Mononuclear cell (primary cell): ENCODE measurements around the gene ZBTB46. TPM values are rescaled to one million over a fixed set of nuclear protein-coding genes. Genes with fewer than 3 reads are reported as not detected.
"Not testable (repeated sequence)": the region's sequence is repeated elsewhere in the genome, so short reads cannot be mapped to it uniquely, and the experiment has no call there.

Source experiments
- H3K27me3 ChIP-seq: 2 replicates; pipeline ENCODE4 v1.6.0; 2011; ENCODE audit warnings: low read length, control low read depth; ENCODE audit not compliant: insufficient read depth
- H3K4me1 ChIP-seq: 2 replicates; pipeline ENCODE4 v1.5.1; 2011; ENCODE audit warnings: mild to moderate bottlenecking, low read length, control low read depth; ENCODE audit not compliant: insufficient read depth
- H3K4me3 ChIP-seq: 2 replicates; pipeline ENCODE4 v1.5.1; 2011; ENCODE audit warnings: mild to moderate bottlenecking, low read length, moderate library complexity
- H3K9me3 ChIP-seq: 2 replicates; pipeline ENCODE4 v1.5.1; 2011; ENCODE audit warnings: low read depth, mild to moderate bottlenecking, control low read depth, low read length
- total RNA-seq: library from RNA; depleted of rRNA; stranded (reverse); fragments of >200 nt; gene quantifications from one replicate; pipeline ENCODE4 v1.2.3, GENCODE V29; 2012

ZBTB46 gene, protein sequence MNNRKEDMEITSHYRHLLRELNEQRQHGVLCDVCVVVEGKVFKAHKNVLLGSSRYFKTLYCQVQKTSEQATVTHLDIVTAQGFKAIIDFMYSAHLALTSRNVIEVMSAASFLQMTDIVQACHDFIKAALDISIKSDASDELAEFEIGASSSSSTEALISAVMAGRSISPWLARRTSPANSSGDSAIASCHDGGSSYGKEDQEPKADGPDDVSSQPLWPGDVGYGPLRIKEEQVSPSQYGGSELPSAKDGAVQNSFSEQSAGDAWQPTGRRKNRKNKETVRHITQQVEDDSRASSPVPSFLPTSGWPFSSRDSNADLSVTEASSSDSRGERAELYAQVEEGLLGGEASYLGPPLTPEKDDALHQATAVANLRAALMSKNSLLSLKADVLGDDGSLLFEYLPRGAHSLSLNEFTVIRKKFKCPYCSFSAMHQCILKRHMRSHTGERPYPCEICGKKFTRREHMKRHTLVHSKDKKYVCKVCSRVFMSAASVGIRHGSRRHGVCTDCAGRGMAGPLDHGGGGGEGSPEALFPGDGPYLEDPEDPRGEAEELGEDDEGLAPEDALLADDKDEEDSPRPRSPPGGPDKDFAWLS
- 2.1 TPM for total RNA-seq

DNA sequence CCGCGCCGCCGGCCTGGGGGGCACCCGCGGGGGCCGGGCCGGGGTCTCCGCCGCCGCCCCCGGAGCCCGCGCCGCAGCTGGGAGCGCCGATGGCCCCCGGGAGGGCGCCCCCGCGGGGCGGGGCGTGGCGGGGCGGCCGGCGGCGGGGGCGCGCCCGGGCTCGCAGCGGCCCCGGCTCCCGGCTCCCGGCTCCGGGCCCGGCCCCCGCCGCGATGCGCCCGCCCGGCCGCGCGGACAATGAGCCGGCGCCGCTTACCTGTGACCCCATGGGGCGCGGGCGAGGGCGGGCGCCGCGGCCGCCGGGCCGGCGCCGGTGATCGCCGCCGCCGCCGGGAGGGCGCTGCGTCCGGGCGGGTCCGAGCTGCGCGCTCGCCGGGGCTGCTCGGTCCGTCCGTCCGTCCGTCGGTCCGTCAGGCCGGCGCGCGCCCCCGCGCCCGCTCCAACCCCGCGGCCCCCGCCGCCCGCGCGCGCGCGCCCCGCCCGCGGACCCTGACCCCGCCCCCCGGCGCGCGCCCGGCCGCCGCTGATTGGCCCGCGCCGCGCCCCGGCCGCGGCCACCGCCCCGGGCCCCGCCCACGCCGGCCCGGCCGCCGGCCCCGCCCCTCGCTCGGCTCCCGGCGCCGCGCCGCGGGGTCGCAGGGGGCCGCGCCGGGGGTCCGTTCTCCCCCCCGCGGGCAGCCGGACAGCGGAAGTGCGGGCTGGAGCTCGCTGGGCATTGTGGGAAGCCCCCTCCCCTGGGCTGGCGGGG is at the start of gene ZBTB46:
Gene ZBTB46, minus strand, starts transcription at position 424 of the 748 bp plus-strand sequence. CDS start 40,507 bp downstream, outside the sequence.
- H3K4me1 ChIP-seq = peaks cover 19% of the 10 kb centered on the region
- peaks cover 37% of the 10 kb centered on the region for H3K27me3 ChIP-seq
- H3K4me3 ChIP-seq = peak within 1 kb of the TSS; percentile 28
- no peaks in the 10 kb centered on the region for H3K9me3 ChIP-seq

DNA sequence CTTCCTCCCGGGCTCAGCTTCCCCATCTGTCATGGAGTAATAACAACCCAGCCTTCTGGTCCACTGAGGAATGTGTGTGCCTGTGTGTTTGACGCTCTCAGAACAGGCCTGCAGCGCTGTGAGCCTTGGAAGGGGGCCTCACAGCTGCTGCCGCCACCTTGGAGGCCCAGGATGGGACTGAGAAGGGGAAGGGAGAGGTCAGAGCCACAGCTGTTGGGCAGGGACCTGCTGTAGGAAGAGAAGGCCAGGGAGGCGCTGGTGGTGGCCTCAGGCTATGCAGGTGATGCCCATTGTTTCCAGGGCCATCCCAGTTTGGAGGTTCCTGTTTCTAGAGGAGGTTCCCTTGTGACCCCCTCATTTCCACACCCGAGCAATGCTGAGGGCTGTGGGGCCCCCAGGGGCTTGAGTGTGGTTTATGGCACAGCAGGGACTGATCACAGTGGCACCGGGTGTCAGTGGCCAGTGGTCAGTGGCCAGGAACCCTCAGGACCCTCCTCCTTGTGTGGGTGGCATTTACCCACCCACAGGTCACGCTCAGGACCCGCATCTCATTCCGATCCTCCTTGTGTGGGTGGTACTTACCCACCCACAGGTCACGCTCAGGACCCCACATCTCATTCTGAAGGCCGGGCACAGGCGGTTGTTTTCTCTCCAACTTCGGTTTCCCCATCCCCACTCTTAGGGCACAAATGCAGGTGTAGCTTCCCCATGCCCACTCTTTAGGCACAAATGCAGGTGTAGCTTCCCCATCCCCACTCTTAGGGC is 48.0 kb upstream of the ZBTB46 start:
- H3K27me3 ChIP-seq = no peaks in the 10 kb centered on the region
- H3K4me1 ChIP-seq = peaks cover 18% of the 10 kb centered on the region
- H3K9me3 ChIP-seq = no peaks in the 10 kb centered on the region
- H3K4me3 ChIP-seq = no peak overlapping the region

DNA sequence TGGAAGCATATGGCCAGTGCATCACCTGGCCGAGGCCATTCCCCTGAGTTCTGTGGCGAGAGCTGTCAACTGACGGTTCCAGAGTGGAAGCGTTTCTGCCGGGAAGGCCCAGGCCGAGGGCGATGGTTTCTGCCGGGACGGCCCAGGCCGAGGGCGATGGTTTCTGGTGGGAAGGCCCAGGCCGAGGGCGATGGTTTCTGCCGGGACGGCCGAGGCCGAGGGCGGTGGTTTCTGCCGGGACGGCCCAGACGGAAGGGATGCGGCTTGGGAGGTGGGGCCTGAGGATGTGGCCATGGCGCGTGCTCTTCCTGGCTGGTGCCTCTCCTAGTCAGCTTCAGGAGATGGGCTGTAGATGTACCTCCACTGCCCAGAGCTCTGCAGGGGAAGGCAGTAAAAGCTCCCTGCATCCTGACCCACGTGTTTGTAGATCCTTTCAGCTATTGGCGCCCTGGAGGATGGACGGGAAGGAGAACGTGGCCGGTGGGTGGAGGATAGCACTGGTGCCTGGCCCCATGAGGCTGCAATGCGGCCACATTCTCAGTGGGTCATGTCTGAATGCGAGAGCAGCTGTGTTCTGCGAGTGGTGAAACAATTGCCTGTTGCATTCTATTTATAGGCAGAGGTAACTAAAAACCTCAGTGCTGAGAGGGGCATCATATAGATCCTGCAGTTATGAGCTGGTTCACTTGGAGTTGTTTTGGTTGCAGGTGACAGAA is 46.8 kb upstream of the ZBTB46 start:
- H3K9me3 ChIP-seq = no peaks in the 10 kb centered on the region
- H3K4me3 ChIP-seq = no peak overlapping the region
- peaks cover 28% of the 10 kb centered on the region for H3K4me1 ChIP-seq
- no peaks in the 10 kb centered on the region for H3K27me3 ChIP-seq

DNA sequence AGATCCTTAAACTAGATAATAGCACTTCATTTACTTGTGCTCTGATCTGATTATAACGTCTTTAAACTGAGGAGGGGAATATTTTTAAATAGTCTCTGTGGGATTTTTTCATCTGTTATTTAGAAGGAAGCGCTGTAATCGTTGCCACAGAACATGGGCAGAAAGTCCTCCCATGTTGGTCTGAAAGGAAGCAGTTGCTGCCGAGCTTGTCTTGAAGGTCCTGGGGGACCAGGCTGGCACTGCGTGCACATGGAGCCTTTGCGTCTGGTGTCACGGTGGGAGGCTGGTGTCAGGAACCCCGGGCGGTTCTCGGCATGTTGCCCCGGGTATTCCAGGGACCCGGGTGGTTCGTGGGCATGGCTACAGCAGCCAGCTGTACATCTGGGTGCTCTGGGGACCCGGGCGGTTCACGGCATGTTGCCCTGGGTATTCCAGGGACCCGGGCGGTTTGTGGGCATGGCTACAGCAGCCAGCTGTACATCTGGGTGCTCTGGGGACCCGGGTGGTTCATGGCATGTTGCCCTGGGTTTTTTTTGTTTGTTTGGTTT is 45.5 kb upstream of the ZBTB46 start:
- H3K27me3 ChIP-seq = no peaks in the 10 kb centered on the region
- no peaks in the 10 kb centered on the region for H3K9me3 ChIP-seq
- no peak overlapping the region for H3K4me3 ChIP-seq
- peaks cover 39% of the 10 kb centered on the region for H3K4me1 ChIP-seq

DNA sequence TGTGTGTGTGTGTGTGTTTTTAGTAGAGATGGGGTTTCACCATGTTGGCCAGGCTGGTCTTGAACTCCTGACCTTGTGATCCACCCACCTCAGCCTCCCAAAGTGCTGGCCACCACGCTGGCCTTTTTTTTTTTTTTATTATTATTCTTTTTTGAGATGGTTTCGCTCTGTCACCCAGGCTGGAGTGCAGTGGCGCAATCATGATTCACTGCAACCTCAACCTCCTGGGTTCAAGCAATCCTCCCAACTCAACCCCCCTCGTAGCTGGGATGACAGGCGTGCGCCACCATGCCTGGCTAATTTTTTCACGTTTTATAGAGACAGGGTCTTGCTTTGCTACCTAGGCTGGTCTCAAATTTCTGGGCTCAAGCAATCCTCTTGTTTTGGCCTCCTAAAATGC is 43.2 kb upstream of the ZBTB46 start:
- H3K27me3 ChIP-seq, H3K9me3 ChIP-seq, H3K4me3 ChIP-seq: not testable (repeated sequence)
- H3K4me1 ChIP-seq = peaks cover 39% of the 10 kb centered on the region

DNA sequence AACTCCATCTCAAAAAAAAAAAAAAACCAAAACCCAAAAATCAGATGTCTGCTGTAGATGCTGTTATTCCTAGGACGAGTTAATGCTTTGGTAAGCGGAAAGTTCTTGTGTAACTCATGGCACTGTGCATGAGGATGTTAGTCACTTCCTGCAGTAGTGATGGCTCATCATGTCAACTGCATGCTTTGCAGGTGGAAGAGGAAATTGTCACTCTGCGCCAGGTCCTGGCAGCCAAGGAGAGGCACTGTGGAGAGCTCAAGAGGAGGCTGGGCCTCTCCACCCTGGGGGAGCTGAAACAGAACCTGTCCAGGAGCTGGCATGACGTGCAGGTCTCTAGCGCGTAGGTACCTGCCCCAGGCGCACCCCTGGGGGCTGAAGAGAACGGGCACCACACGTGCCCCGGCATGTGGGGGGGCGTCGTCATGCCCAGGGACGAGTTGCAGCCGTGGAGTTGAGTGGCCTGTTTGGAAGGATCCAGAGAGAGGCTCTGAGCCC is 42.5 kb upstream of the ZBTB46 start:
- Histone ChIP-seq H3K9me3 (no peaks in the 10 kb centered on the region), H3K4me3 (no peak overlapping the region), H3K27me3 (no peaks in the 10 kb centered on the region), H3K4me1 (peaks cover 39% of the 10 kb centered on the region)

DNA sequence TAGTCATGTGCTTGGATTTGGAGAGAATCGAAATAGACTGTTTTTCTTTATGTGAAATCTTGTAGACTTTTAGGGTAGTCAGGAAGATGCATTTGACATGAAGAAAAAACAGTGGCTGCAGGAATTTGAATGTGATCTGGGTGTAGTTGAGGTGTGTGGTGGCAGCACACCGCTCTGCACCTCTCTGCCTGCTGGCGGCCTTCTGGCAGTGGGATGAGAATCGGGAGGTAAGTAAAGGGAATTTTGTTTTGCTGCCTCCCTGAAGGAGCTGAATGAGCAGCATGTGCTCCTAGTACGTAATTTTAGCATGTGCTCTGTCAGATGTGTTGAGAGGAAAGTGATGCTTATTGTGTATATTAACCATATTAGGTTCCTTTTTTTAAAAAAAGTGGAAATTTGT is 37.2 kb upstream of the ZBTB46 start:
- H3K27me3 ChIP-seq = no peaks in the 10 kb centered on the region
- no peaks in the 10 kb centered on the region for H3K9me3 ChIP-seq
- peaks cover 42% of the 10 kb centered on the region for H3K4me1 ChIP-seq
- H3K4me3 ChIP-seq = no peak overlapping the region

DNA sequence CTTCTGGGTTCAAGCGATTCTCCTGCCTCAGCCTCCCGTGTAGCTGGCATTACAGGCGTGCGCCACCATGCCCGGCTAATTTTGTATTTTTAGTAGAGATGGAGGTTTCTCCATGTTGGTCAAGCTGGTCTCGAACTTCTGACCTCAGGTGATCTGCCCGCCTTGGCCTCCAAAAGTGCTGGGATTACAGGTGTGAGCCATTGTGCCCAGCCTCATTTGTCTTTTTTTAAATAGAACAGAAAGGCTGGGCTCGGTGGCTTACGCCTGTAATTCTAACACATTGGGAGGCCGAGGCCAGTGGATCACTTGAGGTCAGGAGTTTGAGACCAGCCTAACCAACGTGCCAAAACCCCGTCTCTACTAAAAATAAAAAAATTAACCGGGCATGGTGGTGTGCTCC is 36.0 kb upstream of the ZBTB46 start:
- not testable (repeated sequence) for H3K9me3 ChIP-seq
- H3K4me1 ChIP-seq = peaks cover 41% of the 10 kb centered on the region

DNA sequence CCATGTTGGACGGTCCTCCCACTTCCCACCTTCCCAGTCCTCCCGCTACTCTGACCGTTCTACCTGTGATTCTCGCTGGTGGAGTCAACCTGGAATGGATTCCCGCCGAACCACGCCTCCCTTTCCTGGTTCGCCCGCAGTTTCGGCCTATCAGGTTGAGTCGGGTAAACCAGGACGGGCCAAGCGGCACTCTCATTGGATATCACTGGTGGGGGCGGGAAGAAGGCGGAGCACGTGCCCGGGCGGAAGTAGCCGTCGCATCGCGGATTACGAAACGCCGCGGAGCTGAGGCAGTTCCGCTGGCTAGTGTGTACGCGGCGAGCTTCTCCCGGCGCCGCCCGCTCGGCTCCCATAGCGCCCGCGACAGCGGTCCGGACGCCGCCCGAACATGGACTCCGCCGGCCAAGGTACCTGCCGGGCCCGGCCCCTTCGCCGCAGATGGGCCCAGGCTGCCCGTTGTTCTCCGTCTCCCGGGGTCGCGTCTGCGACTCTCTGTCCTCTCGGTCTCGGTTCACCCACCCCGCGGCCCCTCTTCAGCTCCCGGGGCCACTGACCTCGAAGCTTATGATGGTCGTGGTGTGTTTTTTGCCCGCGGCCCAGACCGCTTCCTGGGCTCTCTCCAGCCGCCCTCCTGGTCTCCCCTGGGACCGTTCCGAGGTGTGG is 34.0 kb upstream of the ZBTB46 start, which contains the start of gene TPD52L2:
Gene TPD52L2, plus strand, starts transcription at position 293 of the 663 bp plus-strand sequence. Its CDS starts 96 bp downstream, at position 389.
- Histone ChIP-seq H3K4me3 (peak within 1 kb of the TSS; percentile 90), H3K4me1 (peaks cover 55% of the 10 kb centered on the region), H3K9me3 (no peaks in the 10 kb centered on the region), H3K27me3 (no peaks in the 10 kb centered on the region)

More for the DNA sequence above, 36.0 kb upstream of the ZBTB46 start:
- not testable (repeated sequence) for H3K27me3 ChIP-seq, H3K4me3 ChIP-seq

DNA sequence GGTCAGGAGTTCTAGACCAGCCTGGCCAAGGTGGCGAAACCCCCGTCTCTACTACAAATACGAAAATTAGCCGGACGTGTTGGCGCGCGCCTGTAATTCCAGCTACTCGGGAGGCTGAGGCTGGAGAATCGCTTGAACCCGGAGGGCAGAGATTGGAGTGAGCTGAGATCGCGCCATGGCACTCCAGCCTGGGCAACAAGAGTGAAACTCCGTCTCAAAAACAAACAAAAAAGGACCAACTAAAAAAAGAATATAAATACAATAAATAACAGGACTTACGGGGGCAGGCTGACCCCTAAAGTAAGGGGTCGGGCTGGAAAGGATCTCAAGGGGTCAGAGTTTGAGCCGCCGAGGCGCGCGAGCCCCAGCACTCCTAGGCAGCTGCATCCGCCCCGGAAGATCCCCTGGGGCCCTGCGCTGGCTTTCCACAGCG is 33.5 kb upstream of the ZBTB46 start:
- no peaks in the 10 kb centered on the region for H3K27me3 ChIP-seq
- no peaks in the 10 kb centered on the region for H3K9me3 ChIP-seq
- H3K4me1 ChIP-seq = peaks cover 60% of the 10 kb centered on the region
- peak overlapping the region; percentile 90 for H3K4me3 ChIP-seq

DNA sequence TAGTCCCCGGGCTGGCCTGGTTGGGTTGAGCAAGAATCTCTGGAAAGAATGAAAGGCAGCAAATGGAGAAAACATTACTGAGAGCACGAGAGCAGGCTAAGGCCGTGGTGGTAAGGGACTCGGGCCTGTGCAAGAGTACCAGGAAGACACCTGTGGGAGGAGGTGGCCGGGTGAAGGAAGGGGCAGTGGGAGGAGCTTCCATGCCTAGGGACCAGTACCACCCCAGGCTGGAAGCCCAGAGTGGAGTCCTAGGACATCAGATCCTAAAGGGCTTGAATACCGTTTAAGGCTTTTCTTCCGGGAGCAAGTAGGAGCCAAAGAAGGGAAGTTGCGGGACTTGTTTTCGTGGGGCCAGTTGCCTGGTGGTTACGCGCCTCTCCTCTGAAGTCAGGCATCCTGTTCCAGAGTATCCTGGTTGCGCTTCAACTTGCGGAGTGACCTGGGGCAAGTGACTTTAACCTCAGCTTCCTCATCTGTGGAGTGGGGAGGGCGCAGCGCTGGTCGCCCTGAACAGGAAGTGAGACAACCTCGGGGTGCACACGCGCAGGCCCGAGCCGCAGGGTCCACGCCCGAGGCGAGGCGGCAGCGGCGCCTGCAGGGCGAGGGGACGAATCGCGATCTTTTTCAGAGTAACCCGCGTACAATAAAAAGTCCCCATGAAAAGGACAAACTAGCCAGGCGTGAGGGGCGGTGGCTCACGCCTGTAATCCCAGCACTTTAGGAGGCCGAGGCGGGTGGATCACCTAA is 32.9 kb upstream of the ZBTB46 start:
- peaks cover 66% of the 10 kb centered on the region for H3K4me1 ChIP-seq
- peak overlapping the region; percentile 90 for H3K4me3 ChIP-seq
- H3K27me3 ChIP-seq = no peaks in the 10 kb centered on the region
- H3K9me3 ChIP-seq = no peaks in the 10 kb centered on the region

DNA sequence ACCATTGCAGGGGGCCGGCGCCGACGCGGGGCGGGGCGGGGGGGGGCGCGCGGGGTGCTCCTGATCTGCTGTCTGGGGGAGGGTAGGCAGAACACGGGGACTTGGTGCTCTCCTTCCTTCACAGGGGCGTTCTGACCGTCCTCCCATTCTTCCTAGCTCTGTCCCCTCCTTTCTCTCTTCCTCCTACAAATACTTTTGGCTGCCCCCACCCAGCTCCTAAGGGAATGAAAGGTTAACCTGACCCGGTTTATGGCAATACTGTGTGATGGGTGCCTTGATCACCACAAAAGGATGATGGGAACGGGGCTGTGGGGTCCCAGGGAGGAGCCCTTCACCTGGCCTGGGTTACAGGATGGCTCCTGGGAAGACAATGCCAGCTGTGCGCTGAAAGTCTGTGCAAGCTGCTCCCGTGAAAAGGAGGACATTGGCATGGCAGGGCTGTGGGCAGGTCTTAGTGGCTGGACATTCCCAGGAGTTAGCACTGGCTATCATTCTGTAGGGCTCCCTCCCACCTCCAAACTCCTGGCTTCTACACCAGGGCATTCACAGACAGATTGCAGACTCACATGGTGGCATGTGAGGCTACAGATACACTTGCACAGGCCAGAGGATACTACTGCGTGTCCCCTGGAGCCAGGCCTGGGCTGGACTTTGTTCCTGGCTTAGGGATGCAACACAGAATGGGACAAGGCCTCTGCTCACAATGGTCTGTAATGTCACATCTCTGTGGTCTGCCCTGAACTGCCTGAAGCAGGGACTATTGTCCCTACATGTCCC is 32.1 kb upstream of the ZBTB46 start:
- Histone ChIP-seq H3K4me1 (peaks cover 74% of the 10 kb centered on the region), H3K9me3 (no peaks in the 10 kb centered on the region), H3K27me3 (no peaks in the 10 kb centered on the region), H3K4me3 (peak overlapping the region; percentile 90)
